ES-I3 (cell line): Measurements from ENCODE around the gene LAMC3.
"Not testable (repeated sequence)": the region's sequence is repeated elsewhere in the genome, so short reads cannot be mapped to it uniquely, and the experiment has no call there.

Experiments
- H3K36me3 ChIP-seq: 2 replicates; pipeline ENCODE4 v1.6.1; 2013; ENCODE audit warnings: mild to moderate bottlenecking, low read length, control low read depth, moderate library complexity; ENCODE audit not compliant: insufficient read depth
- H3K4me1 ChIP-seq: 2 replicates; pipeline ENCODE4 v1.6.1; 2013; ENCODE audit warnings: mild to moderate bottlenecking, control low read depth, low read length; ENCODE audit not compliant: insufficient read depth
- H3K9ac ChIP-seq: 2 replicates; pipeline ENCODE4 v1.6.1; 2013; ENCODE audit warnings: low read depth, mild to moderate bottlenecking, low read length, moderate library complexity
- H3K9me3 ChIP-seq: 2 replicates; pipeline ENCODE4 v1.6.1; 2013; ENCODE audit warnings: mild to moderate bottlenecking, low read length, moderate library complexity; ENCODE audit not compliant: control insufficient read depth, insufficient read depth

The LAMC3 gene

DNA sequence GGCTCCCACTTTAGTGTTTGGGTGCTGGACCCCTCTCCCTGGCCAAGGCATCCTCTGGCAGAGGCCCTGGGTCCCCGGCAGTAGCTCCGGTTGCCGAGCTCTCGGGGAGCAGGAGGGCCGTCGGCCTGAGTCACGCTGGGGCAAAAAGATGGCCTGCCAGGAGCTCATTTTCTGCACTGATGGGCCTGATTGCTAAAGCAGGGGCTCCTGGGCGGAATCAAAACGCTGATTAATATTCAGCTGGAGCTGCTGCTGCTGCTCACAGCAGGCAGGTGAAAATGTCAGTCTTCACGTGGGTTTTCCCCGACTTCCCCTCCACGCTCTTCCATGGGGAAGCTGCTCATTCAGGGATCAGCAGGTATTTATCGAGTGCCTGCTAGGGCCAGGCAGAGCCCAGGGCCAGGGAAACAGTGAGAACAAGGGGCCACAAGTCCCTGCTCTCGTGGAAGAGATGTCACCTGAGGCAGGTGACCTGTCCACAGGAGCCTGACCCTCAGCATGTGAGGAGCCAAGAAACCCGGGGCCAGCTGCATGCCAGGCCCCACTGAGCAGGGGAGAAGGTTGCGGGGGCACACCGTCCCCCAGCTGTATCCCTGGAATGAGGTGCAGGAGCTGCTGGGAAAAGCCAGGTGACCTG lies 22.1 kb downstream of the LAMC3 start:
- Histone ChIP-seq H3K36me3 (no peaks in the 10 kb centered on the region; the same call in 1 of the 2 replicates), H3K4me1 (no peaks in the 10 kb centered on the region), H3K9me3 (no peaks in the 10 kb centered on the region), H3K9ac (no peak overlapping the region)

DNA sequence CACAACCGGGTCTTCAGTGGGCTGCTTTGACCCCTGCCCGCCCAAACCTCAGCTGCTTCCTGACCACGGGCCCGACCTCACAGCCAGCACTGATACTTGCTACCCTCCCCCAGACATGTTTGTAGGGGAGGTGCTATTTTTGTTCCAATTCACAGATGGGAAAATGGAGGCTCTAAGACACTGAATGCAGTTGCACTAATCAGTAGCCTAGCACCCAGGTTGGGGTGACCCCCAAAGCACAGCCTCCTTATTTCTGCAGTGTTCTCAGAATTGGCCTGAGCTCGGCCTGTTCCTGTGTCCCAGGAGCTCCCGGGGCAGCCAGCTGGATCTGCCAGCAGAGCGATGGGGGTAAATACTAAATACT lies 22.6 kb downstream of the LAMC3 start:
- Histone ChIP-seq H3K4me1 (no peaks in the 10 kb centered on the region), H3K36me3 (no peaks in the 10 kb centered on the region; the same call in 1 of the 2 replicates), H3K9me3 (no peaks in the 10 kb centered on the region), H3K9ac (no peak overlapping the region)

- H3K9ac ChIP-seq, result no peak overlapping the region
- H3K4me1 ChIP-seq, result no peaks in the 10 kb centered on the region
- no peaks in the 10 kb centered on the region; the same call in 1 of the 2 replicates for H3K36me3 ChIP-seq
- H3K9me3 ChIP-seq, result no peaks in the 10 kb centered on the region
Observed at GRCh38 chr9:131032384-131032783, 23.4 kb downstream of the LAMC3 start.

DNA sequence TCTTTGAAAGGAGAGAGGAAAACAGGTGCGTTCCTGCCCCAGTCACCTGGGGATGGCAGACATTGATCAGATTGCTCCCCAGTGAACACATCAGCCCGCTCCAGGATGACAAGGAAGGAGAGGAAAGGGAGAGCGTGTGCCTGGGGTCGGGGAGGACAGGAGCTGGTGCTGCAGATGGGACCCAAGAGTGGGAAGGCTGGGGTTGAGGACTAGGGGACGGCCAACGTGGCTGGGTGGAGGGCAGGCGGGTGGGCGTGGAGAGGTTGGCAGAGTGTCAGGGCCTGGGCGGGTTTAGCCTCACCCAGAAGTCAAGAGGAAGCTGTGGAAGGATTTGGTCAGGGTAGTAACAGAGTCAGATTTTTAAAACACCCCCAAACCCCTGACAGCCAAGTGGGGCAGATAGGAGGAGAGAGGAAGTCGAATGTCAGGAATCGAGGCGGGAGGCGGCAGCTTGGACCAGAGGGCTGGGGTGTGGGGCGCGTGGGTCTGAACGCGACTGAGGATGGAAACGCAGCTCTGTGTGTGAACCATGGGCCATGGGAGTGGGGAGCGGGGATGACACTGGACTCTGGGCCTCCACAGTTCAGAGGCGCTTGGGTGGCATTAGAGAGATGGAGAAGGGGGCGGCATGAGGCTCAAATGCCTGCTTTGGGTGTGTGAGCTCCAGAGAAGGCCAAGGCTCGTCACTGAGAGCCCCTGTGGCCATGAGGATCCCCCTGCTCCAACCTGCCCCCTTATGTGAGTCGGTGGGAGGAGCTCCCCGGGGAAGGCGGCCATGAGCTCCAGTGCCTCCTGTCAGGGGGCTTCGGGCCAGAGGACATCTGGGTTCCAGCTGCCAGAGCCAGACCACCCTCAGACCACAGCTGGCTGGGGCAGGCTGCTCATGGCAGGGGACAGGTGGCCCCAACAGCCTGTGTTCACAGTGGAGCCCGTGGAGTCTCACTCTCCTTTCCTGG lies 24.6 kb downstream of the LAMC3 start:
- Histone ChIP-seq H3K9me3 (no peaks in the 10 kb centered on the region), H3K4me1 (no peaks in the 10 kb centered on the region), H3K36me3 (no peaks in the 10 kb centered on the region; the same call in 1 of the 2 replicates), H3K9ac (no peak overlapping the region)

GRCh38 chr9:131034268-131034667 lies 25.3 kb downstream of the LAMC3 start:
- no peaks in the 10 kb centered on the region for H3K9me3 ChIP-seq
- H3K9ac ChIP-seq, result no peak overlapping the region
- no peaks in the 10 kb centered on the region; the same call in 1 of the 2 replicates for H3K36me3 ChIP-seq
- H3K4me1 ChIP-seq, result no peaks in the 10 kb centered on the region

- H3K36me3 ChIP-seq, H3K4me1 ChIP-seq, H3K9ac ChIP-seq, H3K9me3 ChIP-seq: not testable (repeated sequence)
Observed at GRCh38 chr9:131034749-131035148, 25.8 kb downstream of the LAMC3 start.

DNA sequence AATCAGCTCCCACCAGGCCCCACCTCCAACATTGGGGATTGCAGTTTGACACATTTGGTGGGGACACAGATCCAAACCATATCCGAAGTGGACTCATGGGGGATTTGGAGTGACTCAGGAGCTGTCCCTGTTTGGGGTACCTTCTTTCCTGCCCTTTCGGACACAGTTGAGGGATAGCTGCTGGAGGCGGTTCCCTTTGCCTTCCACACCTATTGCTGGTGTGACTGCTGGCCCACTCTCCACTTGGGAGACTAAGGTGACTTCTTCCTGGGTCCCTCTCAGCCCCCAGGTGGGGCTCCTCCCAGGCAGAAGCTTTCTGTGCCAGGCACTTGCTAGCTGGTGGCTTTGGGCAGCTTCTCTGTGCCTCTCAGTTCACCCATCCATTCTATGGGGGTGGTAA lies 26.6 kb downstream of the LAMC3 start:
- no peak overlapping the region for H3K9ac ChIP-seq
- H3K4me1 ChIP-seq, result no peaks in the 10 kb centered on the region
- no peaks in the 10 kb centered on the region; the same call in 1 of the 2 replicates for H3K36me3 ChIP-seq
- H3K9me3 ChIP-seq, result no peaks in the 10 kb centered on the region

GRCh38 chr9:131036071-131036470 lies 27.1 kb downstream of the LAMC3 start:
- Histone ChIP-seq H3K4me1 (no peaks in the 10 kb centered on the region), H3K9me3 (no peaks in the 10 kb centered on the region)

DNA sequence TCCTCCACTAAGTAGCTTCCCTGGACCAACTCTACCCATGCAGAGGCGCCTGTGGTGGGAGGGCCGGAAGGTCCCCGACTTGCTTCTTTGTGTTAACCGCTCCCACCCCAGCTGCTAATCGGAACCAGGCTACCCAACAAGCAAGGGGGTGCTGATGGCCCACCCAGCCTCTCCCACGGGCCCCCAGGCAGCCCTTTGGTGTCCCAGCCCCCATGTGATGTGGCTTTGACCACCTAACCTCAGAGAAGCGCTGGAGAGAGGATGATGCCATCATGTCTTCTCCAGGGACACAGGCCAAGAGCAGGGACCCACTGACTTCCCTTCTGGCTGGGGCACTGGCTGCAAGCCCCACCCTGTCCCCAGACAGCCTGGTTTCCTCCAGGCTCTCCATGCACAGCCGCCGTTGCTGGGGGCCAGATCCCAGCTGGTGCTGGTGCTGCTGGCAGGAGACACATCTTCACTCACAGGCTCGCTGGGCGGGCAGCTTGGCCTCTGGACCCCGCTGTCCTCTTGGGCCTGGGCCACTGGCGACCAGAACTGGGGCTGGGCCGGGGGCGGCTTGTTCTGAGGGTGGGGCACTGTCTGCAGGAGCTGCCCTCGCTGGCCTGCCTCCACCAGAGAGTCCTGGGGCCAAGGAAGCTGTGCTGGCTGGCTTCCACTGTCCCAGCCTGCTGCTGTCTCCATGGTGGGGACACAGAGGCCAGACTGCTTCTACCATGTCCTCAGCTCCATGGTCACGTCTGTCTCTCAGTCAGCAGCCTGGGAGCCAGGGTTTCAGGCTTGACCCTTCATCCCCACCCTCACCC lies 27.8 kb downstream of the LAMC3 start:
- Histone ChIP-seq H3K4me1 (no peaks in the 10 kb centered on the region), H3K9ac (no peak overlapping the region), H3K9me3 (no peaks in the 10 kb centered on the region), H3K36me3 (no peaks in the 10 kb centered on the region; the same call in 1 of the 2 replicates)

More at GRCh38 chr9:131036071-131036470, 27.1 kb downstream of the LAMC3 start:
- Histone ChIP-seq H3K36me3 (no peaks in the 10 kb centered on the region; the same call in 1 of the 2 replicates), H3K9ac (no peak overlapping the region)

DNA sequence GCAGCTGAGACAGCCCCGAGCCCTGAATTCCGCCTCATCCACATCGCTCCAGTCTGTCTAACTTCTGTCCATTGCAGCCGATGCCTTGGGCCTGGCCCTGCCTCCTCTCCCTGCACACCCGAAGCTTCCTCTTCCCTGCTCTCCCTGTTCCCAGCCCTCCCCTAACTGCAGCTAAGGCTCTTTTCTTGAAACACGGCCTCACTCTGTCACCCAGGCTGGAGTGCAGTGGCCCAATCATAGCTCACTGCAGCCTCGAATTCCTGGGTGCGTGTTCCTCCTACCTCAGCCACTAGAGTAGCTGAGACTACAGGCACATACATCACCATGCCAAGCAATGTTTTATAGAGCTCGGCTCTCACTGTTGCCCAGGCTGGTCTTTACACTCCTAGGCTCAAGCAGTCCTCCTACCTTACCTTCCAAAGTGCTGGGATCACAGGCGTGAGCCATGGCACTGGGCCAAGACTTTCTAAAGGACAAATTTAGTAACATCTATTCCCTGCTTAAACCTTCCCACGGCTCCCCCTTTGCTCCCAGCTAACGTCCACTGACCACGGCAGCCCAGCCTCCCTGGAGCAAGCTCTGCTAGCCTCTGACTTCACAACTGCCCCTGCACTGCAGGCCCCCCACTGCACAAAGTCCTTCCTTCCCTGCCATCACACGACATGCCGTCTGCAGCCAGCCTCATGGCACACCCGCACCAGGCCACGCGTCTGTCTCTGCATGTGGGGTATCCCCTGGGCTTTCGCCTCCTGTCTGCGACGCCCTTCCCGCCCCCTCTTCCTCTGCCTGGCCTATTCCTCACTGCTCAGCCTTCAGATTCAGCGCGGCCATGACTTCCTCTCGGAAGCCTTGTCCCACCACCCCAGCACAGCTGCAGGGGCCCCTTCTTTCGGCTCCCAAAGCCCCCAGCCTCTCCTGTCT lies 28.6 kb downstream of the LAMC3 start:
- Histone ChIP-seq H3K36me3 (no peaks in the 10 kb centered on the region; the same call in 1 of the 2 replicates), H3K9ac (no peak overlapping the region), H3K9me3 (no peaks in the 10 kb centered on the region), H3K4me1 (no peaks in the 10 kb centered on the region)

DNA sequence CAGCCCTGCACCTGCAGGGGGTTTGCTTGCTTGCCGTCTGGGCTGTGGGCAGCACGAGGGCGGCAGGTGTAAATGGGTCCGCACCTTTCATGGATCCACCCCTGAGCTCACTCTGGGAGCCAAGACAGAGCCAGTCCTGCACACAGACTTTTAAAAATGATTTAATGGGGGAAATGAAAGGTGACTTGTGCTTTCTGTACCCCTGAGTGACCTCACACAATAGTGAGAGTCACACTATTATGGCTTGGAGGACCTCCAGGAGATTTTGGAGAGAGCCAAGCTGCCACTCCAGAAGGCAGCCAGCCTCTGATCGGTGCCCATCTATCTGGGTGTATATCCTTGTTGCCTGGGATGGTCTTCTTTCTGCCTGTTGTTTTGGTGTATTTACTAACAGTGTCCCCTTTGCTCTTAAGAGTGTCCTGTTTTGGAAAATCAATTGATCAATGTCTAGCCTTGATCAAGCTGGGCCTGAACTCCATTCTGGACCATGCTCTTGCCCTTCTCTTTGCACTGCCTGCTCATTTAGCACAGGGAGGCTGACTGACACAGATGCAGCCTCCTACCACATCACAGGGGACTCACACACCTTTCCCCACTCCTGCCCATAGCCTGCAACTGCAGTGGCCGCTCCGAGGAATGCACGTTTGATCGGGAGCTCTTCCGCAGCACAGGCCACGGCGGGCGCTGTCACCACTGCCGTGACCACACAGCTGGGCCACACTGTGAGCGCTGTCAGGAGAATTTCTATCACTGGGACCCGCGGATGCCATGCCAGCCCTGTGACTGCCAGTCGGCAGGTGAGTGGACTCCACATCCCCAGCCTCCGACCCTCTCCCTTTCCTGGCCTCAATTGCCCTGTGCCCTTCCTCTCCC lies 29.5 kb downstream of the LAMC3 start:
- peaks cover 5% of the 10 kb centered on the region; the same call in 1 of the 2 replicates for H3K36me3 ChIP-seq
- no peaks in the 10 kb centered on the region for H3K4me1 ChIP-seq
- no peaks in the 10 kb centered on the region for H3K9me3 ChIP-seq
- no peak overlapping the region for H3K9ac ChIP-seq

DNA sequence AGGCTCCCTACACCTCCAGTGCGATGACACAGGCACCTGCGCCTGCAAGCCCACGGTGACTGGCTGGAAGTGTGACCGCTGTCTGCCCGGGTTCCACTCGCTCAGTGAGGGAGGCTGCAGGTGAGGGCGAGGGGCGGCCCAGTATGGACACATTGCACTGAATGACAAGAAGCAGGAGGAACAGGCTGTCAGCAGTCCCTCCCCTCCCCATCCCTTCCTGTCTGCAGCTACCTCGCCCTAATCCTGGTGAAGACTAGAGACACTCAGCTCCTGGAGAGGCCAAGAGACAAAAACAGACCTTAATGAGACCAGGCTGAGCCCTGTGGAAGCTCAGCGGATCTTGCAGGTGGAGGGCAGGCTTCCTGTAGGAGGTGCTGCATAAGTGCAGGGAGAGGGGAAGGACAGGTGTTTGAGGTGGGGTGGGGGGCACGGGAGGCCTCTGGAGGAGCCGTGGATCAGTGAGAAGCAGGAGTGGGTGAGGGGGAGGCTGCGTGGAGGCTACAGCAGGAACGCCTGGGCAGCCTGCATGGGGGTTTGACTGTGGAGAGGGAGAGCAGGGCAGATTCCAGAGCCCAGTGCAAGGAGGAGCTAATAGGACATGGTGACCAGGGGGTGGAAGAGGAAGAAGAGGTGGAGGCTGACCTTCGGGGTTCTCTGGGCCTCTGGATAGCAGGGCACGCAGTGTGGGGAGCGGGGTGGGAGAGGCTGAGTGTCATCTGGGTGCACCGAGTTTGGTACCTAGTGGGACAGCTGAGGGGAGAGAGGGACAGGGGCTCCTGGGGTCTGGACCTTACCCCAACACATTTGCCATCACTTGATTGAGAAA lies 30.4 kb downstream of the LAMC3 start:
- peaks cover 5% of the 10 kb centered on the region; the same call in 1 of the 2 replicates for H3K36me3 ChIP-seq
- H3K9me3 ChIP-seq, result no peaks in the 10 kb centered on the region
- H3K9ac ChIP-seq, result no peak overlapping the region
- H3K4me1 ChIP-seq, result no peaks in the 10 kb centered on the region
